Neural cell (in vitro differentiated cells): ENCODE data around the gene ZNF438. TPM values are rescaled to one million over a fixed set of nuclear protein-coding genes. Genes with fewer than 3 reads are reported as not detected.

Experiments
- H2AFZ ChIP-seq: fragments of 200-600, 300-800 bp; sonication (generic), shearing (Covaris generic); 2 replicates; pipeline ENCODE4 v1.6.0; 2014; ENCODE audit warnings: low read depth, mild to moderate bottlenecking, antibody characterized with exemption, low read length, moderate library complexity
- H3F3A ChIP-seq: fragments of 200-600 bp; shearing (Covaris generic); 2 replicates; pipeline ENCODE4 v1.6.1; 2016; ENCODE audit warnings: mild to moderate bottlenecking, moderate library complexity, mixed read lengths, antibody characterized with exemption, low read length; ENCODE audit not compliant: insufficient read depth, poor library complexity, severe bottlenecking
- H3K27ac ChIP-seq: fragments of 200-600, 300-800 bp; sonication (generic), shearing (Covaris generic); 2 replicates; pipeline ENCODE4 v1.5.1; 2014; ENCODE audit warnings: mild to moderate bottlenecking, low read length, moderate library complexity
- H3K27me3 ChIP-seq: fragments of 300-800, 200-600 bp; sonication (generic), shearing (Covaris generic); 2 replicates; pipeline ENCODE4 v1.6.0; 2014; ENCODE audit warnings: mild to moderate bottlenecking, low read depth, low read length, moderate library complexity; ENCODE audit not compliant: insufficient read depth
- H3K36me3 ChIP-seq: fragments of 300-800, 200-600 bp; sonication (generic), shearing (Covaris generic); 2 replicates; pipeline ENCODE4 v1.5.1; 2014; ENCODE audit warnings: mild to moderate bottlenecking, antibody characterized with exemption, low read length, moderate library complexity; ENCODE audit not compliant: insufficient read depth
- H3K4me2 ChIP-seq: fragments of 300-800, 200-600 bp; sonication (generic), shearing (Covaris generic); 2 replicates; pipeline ENCODE4 v1.6.0; 2014; ENCODE audit warnings: mild to moderate bottlenecking, low read length
- H3K4me3 ChIP-seq: fragments of 300-800, 200-600 bp; sonication (generic), shearing (Covaris generic); 2 replicates; pipeline ENCODE4 v1.5.1; 2014; ENCODE audit warnings: mild to moderate bottlenecking, low read length, moderate library complexity
- H3K79me2 ChIP-seq: fragments of 200-600 bp; shearing (Covaris generic); replicated peaks from 2 replicates; pipeline ENCODE4 v1.6.0; 2014; ENCODE audit warnings: mild to moderate bottlenecking, low read length, moderate library complexity; ENCODE audit not compliant: insufficient read depth
- H3K9ac ChIP-seq: fragments of 300-800, 200-600 bp; sonication (generic), shearing (Covaris generic); 2 replicates; pipeline ENCODE4 v1.6.1; 2016; ENCODE audit warnings: mild to moderate bottlenecking, low read length, mixed read lengths
- H3K9me2 ChIP-seq: fragments of 200-600 bp; shearing (Covaris generic); 2 replicates; pipeline ENCODE4 v1.6.1; 2016; ENCODE audit warnings: mild to moderate bottlenecking, low read length, mixed read lengths; ENCODE audit not compliant: insufficient read depth
- H3K9me3 ChIP-seq: fragments of 200-600, 300-800 bp; sonication (generic), shearing (Covaris generic); 2 replicates; pipeline ENCODE4 v1.6.1; 2016; ENCODE audit warnings: mild to moderate bottlenecking, mixed run types, low read length, moderate library complexity, mixed read lengths
- H4K20me1 ChIP-seq: fragments of 200-600 bp; shearing (Covaris generic); 2 replicates; pipeline ENCODE4 v1.6.1; 2016; ENCODE audit warnings: mild to moderate bottlenecking, mixed run types; ENCODE audit not compliant: insufficient read depth
- CTCF ChIP-seq: fragments of 450-650 bp; IDR thresholded peaks from 2 replicates; pipeline ENCODE4 v1.5.1; 2014; ENCODE audit warnings: antibody characterized with exemption, mild to moderate bottlenecking, moderate library complexity; ENCODE audit not compliant: poor library complexity, severe bottlenecking
- EP300 ChIP-seq: fragments of 450-650 bp; conservative IDR thresholded peaks from 2 replicates; pipeline ENCODE4 v1.6.1; 2014; ENCODE audit warnings: antibody characterized with exemption, mild to moderate bottlenecking, moderate library complexity; ENCODE audit not compliant: poor library complexity, severe bottlenecking
- EZH2 ChIP-seq: fragments of 200-600, 300-800 bp; shearing (Covaris generic), sonication (generic); IDR thresholded peaks from 2 replicates; pipeline ENCODE4 v1.6.1; 2014; ENCODE audit warnings: antibody characterized with exemption, low read length, borderline replicate concordance, mild to moderate bottlenecking; ENCODE audit not compliant: insufficient read depth, poor library complexity, severe bottlenecking
- MXI1 ChIP-seq: fragments of 450-650 bp; conservative IDR thresholded peaks from 2 replicates; pipeline ENCODE4 v1.6.1; 2014; ENCODE audit warnings: antibody characterized with exemption, mild to moderate bottlenecking; ENCODE audit not compliant: poor library complexity, severe bottlenecking
- POLR2AphosphoS5 ChIP-seq: IDR thresholded peaks from 2 replicates; pipeline ENCODE4 v1.6.1; 2012
- RAD21 ChIP-seq: fragments of 450-650 bp; conservative IDR thresholded peaks from 2 replicates; pipeline ENCODE4 v1.6.1; 2014; ENCODE audit warnings: antibody characterized with exemption, mild to moderate bottlenecking, moderate library complexity
- REST ChIP-seq: IDR thresholded peaks from 2 replicates; pipeline ENCODE4 v1.6.1; 2012; ENCODE audit warnings: borderline replicate concordance
- SMC3 ChIP-seq: fragments of 450-650 bp; conservative IDR thresholded peaks from 2 replicates; pipeline ENCODE4 v1.6.1; 2014; ENCODE audit warnings: antibody characterized with exemption, mild to moderate bottlenecking, moderate library complexity; ENCODE audit not compliant: poor library complexity
- TAF1 ChIP-seq: IDR thresholded peaks from 2 replicates; pipeline ENCODE4 v1.6.1; 2012; ENCODE audit warnings: low read depth
- polyA plus RNA-seq: library from polyadenylated mRNA; depleted of rRNA; stranded (reverse); fragments of >200 nt; gene quantifications from 2 replicates; pipeline ENCODE4 v1.2.3, GENCODE V29; 2014

The ZNF438 gene
- polyA plus RNA-seq, 1 donor from 2014 or later = 0.78 TPM

- Histone ChIP-seq H3F3A (peaks cover 5% of the 10 kb centered on the region), H3K27me3 (no peaks in the 10 kb centered on the region), H4K20me1 (no peaks in the 10 kb centered on the region), H3K9me2 (no peaks in the 10 kb centered on the region), H3K79me2 (no peaks in the 10 kb centered on the region), H3K4me2 (no peak overlapping the region), H3K36me3 (no peaks in the 10 kb centered on the region), H3K4me3 (no peak overlapping the region), H2AFZ (no peak overlapping the region), H3K9me3 (no peaks in the 10 kb centered on the region), H3K27ac (no peak overlapping the region), H3K9ac (no peak overlapping the region)
- TF ChIP-seq EZH2 (no peak), SMC3 (no peak), REST (no peak), MXI1 (no peak), TAF1 (no peak), CTCF (no peak), RAD21 (no peak), POLR2AphosphoS5 (no peak), EP300 (no peak)
Observed at GRCh38 chr10:30839652-30840051, 192.0 kb downstream of the ZNF438 start.

GRCh38 chr10:30836406-30836805 lies 195.3 kb downstream of the ZNF438 start:
- no peaks in the 10 kb centered on the region for H3K79me2 ChIP-seq
- no peak overlapping the region for H3K27ac ChIP-seq
- TF ChIP-seq RAD21 = no peak
- no peak for TF ChIP-seq EP300
- TF ChIP-seq TAF1 = no peak
- TF ChIP-seq MXI1 = no peak
- no peak for TF ChIP-seq REST
- no peak for TF ChIP-seq SMC3
- TF ChIP-seq EZH2 = no peak
- no peak for TF ChIP-seq CTCF
- TF ChIP-seq POLR2AphosphoS5 = no peak
- no peak overlapping the region for H3K4me3 ChIP-seq
- peaks cover 5% of the 10 kb centered on the region for H3F3A ChIP-seq
- no peak overlapping the region for H3K9ac ChIP-seq
- H2AFZ ChIP-seq = no peak overlapping the region
- no peaks in the 10 kb centered on the region for H3K27me3 ChIP-seq
- no peaks in the 10 kb centered on the region for H4K20me1 ChIP-seq
- H3K9me2 ChIP-seq = no peaks in the 10 kb centered on the region
- no peak overlapping the region for H3K4me2 ChIP-seq
- no peaks in the 10 kb centered on the region for H3K36me3 ChIP-seq
- H3K9me3 ChIP-seq = no peaks in the 10 kb centered on the region
